B cell (primary cell): ENCODE results near the gene NAP1L5. TPM values are rescaled to one million over a fixed set of nuclear protein-coding genes. Genes with fewer than 3 reads are reported as not detected.

Experiments used
- ATAC-seq: fragments of 200-7000 bp; cut with Tn5 transposase; one replicate; pipeline ENCODE4 v1.10.0; 2021; ENCODE audit warnings: low read depth, mild to moderate bottlenecking, moderate number of reproducible peaks, moderate library complexity
- CTCF ChIA-PET: fragments of 350-600 bp; sonication (Branson Sonifier 250); formaldehyde crosslinking; loops from one replicate; lab custom pipeline; 2021; ENCODE audit warnings: antibody characterized with exemption, inconsistent platforms; lab: Charles Lee
- POLR2A ChIA-PET: fragments of 350-600 bp; sonication (Branson Sonifier 250); formaldehyde crosslinking; loops from one replicate; lab custom pipeline; 2021; ENCODE audit warnings: antibody characterized with exemption; lab: Charles Lee
- DNase-seq: peaks from one replicate; pipeline ENCODE4 v3.0.0; 2013
- H2AFZ ChIP-seq: 2 replicates; pipeline ENCODE4 v1.6.1; 2012; ENCODE audit warnings: mild to moderate bottlenecking, low read depth, low read length; ENCODE audit not compliant: insufficient read depth, poor library complexity, severe bottlenecking
- H3K27ac ChIP-seq, 2 donors: 1 replicate in 1 of 2; 2 replicates in 1 of 2; pipeline ENCODE4 v1.5.1; 2012 to 2013; ENCODE audit warnings: low read length in 2 of 2, mild to moderate bottlenecking in 2 of 2, moderate library complexity in 1 of 2
- H3K27me3 ChIP-seq, 4 experiments: fragments of 200-600 bp in 1 of 4; sonication (generic) in 1 of 4; replicated peaks in 1 of 4; 1 replicate in 2 of 4; 2 replicates in 2 of 4; pipeline versions ENCODE4 v1.6.1 to v1.7.0; 2013 to 2016; ENCODE audit warnings: low read length in 3 of 4, mild to moderate bottlenecking in 2 of 4, mixed read lengths in 1 of 4, moderate library complexity in 1 of 4; ENCODE audit not compliant: insufficient read depth in 4 of 4, control insufficient read depth in 3 of 4; ENCODE audit errors: control extremely low read depth in 1 of 4
- H3K36me3 ChIP-seq, 2 experiments: replicated peaks in 1 of 2; 1 replicate in 1 of 2; 2 replicates in 1 of 2; pipeline versions ENCODE4 v1.6.1 to v1.7.1; 2013; ENCODE audit warnings: low read length in 1 of 2; ENCODE audit not compliant: insufficient read depth in 2 of 2, control insufficient read depth in 1 of 2; ENCODE audit errors: control extremely low read depth in 1 of 2, extremely low read depth in 1 of 2
- H3K4me1 ChIP-seq, 2 donors: fragments of 200-600 bp in 1 of 2; sonication (generic) in 1 of 2; 1 replicate in 1 of 2; 2 replicates in 1 of 2; pipeline versions ENCODE4 v1.5.1 to v1.6.1; 2013 to 2017; ENCODE audit warnings: low read length in 2 of 2; ENCODE audit not compliant: control insufficient read depth in 2 of 2, insufficient read depth in 2 of 2
- H3K4me2 ChIP-seq: replicated peaks from 2 replicates; pipeline ENCODE3; 2012; ENCODE audit warnings: mild to moderate bottlenecking, low read depth, low read length; ENCODE audit not compliant: poor library complexity, severe bottlenecking
- H3K4me3 ChIP-seq, 5 experiments: fragments of 200-600 bp in 1 of 5; sonication (generic) in 1 of 5; 1 replicate in 3 of 5; 2 replicates in 2 of 5; pipeline versions ENCODE4 v1.5.1 to v1.7.0; 2011 to 2016; ENCODE audit warnings: low read length in 4 of 5, mild to moderate bottlenecking in 4 of 5, low read depth in 2 of 5, control low read depth in 1 of 5, moderate library complexity in 1 of 5; ENCODE audit not compliant: insufficient read depth in 1 of 5; ENCODE audit errors: control extremely low read depth in 1 of 5, extremely low read depth in 1 of 5
- H3K79me2 ChIP-seq: fragments of 200-600 bp; sonication (generic); one replicate; pipeline ENCODE4 v1.6.0; 2016; ENCODE audit warnings: low read length; ENCODE audit not compliant: control insufficient read depth, insufficient read depth
- H3K9ac ChIP-seq: fragments of 200-600 bp; sonication (generic); 2 replicates; pipeline ENCODE4 v1.6.1; 2017; ENCODE audit warnings: mild to moderate bottlenecking, low read length, moderate library complexity
- H3K9me3 ChIP-seq, 3 donors: one replicate each; pipeline versions ENCODE4 v1.6.1 to v1.7.1; 2013; ENCODE audit warnings: low read length in 2 of 3; ENCODE audit not compliant: control insufficient read depth in 2 of 3, insufficient read depth in 1 of 3; ENCODE audit errors: control extremely low read depth in 1 of 3
- H4K20me1 ChIP-seq: 2 replicates; pipeline ENCODE4 v1.6.0; 2012; ENCODE audit warnings: mild to moderate bottlenecking, low read length; ENCODE audit not compliant: insufficient read depth, control insufficient read depth, poor library complexity, severe bottlenecking
- H3K27ac Mint-ChIP-seq: one replicate; pipeline ENCODE4 v1.8.0; 2021; ENCODE audit warnings: mixed read lengths
- H3K27me3 Mint-ChIP-seq: one replicate; pipeline ENCODE4 v1.8.0; 2021; ENCODE audit warnings: mixed read lengths
- H3K4me1 Mint-ChIP-seq: one replicate; pipeline ENCODE4 v1.8.0; 2021; ENCODE audit warnings: mixed read lengths
- H3K4me3 Mint-ChIP-seq: one replicate; pipeline ENCODE4 v1.8.0; 2021; ENCODE audit warnings: mixed read lengths
- H3K9me3 Mint-ChIP-seq: one replicate; pipeline ENCODE4 v1.8.0; 2022; ENCODE audit warnings: mixed read lengths; ENCODE audit not compliant: insufficient read depth
- EZH2 ChIP-seq: IDR thresholded peaks from 2 replicates; pipeline ENCODE4 v1.6.1; 2012; ENCODE audit warnings: borderline replicate concordance, low read depth, mild to moderate bottlenecking, moderate library complexity, low read length; ENCODE audit not compliant: insufficient read depth, poor library complexity, severe bottlenecking
- WGBS: methylation state at CpG from one replicate; pipeline ENCODE4 v1.1.5; 2013; ENCODE audit warnings: missing lambda C conversion rate; ENCODE audit not compliant: insufficient coverage; 5-methylcytosine and 5-hydroxymethylcytosine counted together
- intact Hi-C: fragments of 100-400 bp; cut with micrococcal nuclease; formaldehyde crosslinking; loops from one replicate; pipeline ENCODE4 v1.10.0; 2022
- polyA plus RNA-seq: library from polyadenylated mRNA; depleted of rRNA; stranded (reverse); fragments of >200 nt; gene quantifications from 2 replicates; pipeline ENCODE4 v1.2.3, GENCODE V29; 2012
- total RNA-seq, 2 donors: library from RNA; stranded (reverse); fragments of 120-200 nt in 1 of 2; gene quantifications; 1 replicate in 1 of 2; 2 replicates in 1 of 2; pipeline versions ENCODE4 v1.2.3 to v1.2.4, GENCODE V29; 2013 to 2022
- TF ChIP-seq, protein P1 (sequence below): fragments of 200-600 bp; IDR thresholded peaks from one replicate; pipeline ENCODE4 v1.8.0; 2022; ENCODE audit warnings: antibody characterized with exemption, mild to moderate bottlenecking

Gene NAP1L5
- total and polyA plus RNA-seq, 2 donors (not counting 1 experiment from before 2014, with no cell fraction given): 1.5 to 1.7 TPM

DNA sequence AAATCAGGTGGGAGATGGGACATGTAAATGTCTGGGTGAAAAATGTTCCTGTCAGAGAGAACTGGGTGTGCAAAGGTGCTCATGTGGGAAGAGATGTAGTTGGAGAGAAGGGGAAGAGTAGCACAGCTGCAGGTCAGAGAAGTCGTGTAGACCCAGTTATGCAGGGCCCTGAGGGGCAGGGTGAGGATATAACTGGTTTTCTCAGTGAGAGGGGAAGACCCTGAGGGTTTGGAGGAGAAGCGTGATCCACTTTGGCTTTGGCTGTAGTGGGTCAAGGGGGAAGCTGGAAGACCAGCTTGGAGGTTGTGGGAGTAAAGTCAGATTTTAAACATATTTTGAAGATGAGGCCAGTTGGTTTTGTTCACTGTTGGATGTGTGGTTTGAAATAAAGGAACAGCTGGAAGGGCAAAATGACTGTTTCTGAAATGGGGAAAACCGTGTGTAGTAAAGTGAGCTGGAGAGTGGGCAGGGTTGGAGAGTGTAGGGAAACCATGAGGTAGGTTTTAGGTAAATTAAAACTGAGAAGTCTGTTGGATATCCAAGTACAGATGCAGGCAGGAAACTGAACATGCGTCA lies 44.2 kb downstream of the NAP1L5 start:
- Mint-ChIP-seq H3K9me3 (no peaks in the 10 kb centered on the region), H3K4me3 (no peak overlapping the region), H3K4me1 (no peaks in the 10 kb centered on the region), H3K27me3 (no peaks in the 10 kb centered on the region), H3K27ac (no peak overlapping the region)
- Histone ChIP-seq H3K4me3 (no peak overlapping the region), H4K20me1 (peaks cover 11% of the 10 kb centered on the region), H3K9me3 (no peaks in the 10 kb centered on the region), H3K4me2 (no peak overlapping the region), H3K9ac (no peak overlapping the region), H3K79me2 (no peaks in the 10 kb centered on the region), H3K27me3 (no peaks in the 10 kb centered on the region), H3K4me1 (no peaks in the 10 kb centered on the region), H3K27ac (no peak overlapping the region), H2AFZ (no peak overlapping the region), H3K36me3 (peaks cover 2 to 57% of the 10 kb centered on the region in 2 experiments)
- intact Hi-C loops: no loop called here
- ATAC-seq (no peak), DNase-seq (no peak)
- ChIA-PET POLR2A (no interaction called here), CTCF (interaction anchor here (1.7 kb wide), 1 partner anchor 114 kb away, joined by 4 read pairs; no protein-coding TSS in a partner anchor)
- WGBS: 87% methylated on average over 4 of the region's 4 CpGs
- TF ChIP-seq EZH2: no peak
- TF ChIP-seq, protein P1, sequence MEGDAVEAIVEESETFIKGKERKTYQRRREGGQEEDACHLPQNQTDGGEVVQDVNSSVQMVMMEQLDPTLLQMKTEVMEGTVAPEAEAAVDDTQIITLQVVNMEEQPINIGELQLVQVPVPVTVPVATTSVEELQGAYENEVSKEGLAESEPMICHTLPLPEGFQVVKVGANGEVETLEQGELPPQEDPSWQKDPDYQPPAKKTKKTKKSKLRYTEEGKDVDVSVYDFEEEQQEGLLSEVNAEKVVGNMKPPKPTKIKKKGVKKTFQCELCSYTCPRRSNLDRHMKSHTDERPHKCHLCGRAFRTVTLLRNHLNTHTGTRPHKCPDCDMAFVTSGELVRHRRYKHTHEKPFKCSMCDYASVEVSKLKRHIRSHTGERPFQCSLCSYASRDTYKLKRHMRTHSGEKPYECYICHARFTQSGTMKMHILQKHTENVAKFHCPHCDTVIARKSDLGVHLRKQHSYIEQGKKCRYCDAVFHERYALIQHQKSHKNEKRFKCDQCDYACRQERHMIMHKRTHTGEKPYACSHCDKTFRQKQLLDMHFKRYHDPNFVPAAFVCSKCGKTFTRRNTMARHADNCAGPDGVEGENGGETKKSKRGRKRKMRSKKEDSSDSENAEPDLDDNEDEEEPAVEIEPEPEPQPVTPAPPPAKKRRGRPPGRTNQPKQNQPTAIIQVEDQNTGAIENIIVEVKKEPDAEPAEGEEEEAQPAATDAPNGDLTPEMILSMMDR: no peak

DNA sequence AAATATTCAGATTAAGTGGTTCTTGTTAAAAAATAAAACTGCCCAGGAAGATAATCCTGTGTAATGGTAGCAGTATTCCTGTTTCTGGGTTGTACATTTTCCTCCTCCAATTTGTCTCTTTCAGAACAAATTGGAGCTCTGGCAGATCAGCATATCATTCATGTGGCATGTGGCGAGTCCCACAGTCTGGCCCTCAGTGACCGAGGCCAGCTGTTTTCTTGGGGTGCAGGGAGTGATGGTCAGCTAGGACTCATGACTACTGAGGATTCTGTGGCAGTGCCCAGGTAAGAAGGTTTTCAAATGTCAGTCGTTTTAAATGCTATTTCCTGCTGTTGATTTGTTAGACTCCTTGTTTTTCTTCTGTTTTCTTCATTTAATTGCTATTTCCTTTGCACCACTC lies 47.9 kb downstream of the NAP1L5 start:
- no peak overlapping the region for H3K27ac ChIP-seq
- H3K79me2 ChIP-seq: no peaks in the 10 kb centered on the region
- H3K9ac ChIP-seq: no peak overlapping the region
- Mint-ChIP-seq H3K9me3 (no peaks in the 10 kb centered on the region), H3K4me1 (peaks cover 11% of the 10 kb centered on the region), H3K27me3 (no peaks in the 10 kb centered on the region), H3K4me3 (no peak overlapping the region), H3K27ac (peak overlapping the region; percentile 5)
- WGBS: 93% methylated on average over 2 of the region's 3 CpGs
- H3K9me3 ChIP-seq: no peaks in the 10 kb centered on the region
- H3K27me3 ChIP-seq: no peaks in the 10 kb centered on the region
- no peak overlapping the region for H3K4me2 ChIP-seq
- no peak overlapping the region for H2AFZ ChIP-seq
- peaks cover 0 to 27% of the 10 kb centered on the region in 2 experiments for H3K36me3 ChIP-seq
- CTCF ChIA-PET: no interaction called here
- TF ChIP-seq, protein P1: no peak
- TF ChIP-seq EZH2: no peak
- no peak overlapping the region for H3K4me3 ChIP-seq
- peaks cover 26% of the 10 kb centered on the region for H4K20me1 ChIP-seq
- POLR2A ChIA-PET: no interaction called here
- no peak for ATAC-seq
- DNase-seq: no peak
- no peaks in the 10 kb centered on the region for H3K4me1 ChIP-seq
- intact Hi-C loops: no loop called here
